Activated T-cell treated with anti-CD3 and anti-CD28 coated beads for 48 hours (primary cell): ENCODE data around the gene CREB3L2.
"Not testable (repeated sequence)": the region's sequence is repeated elsewhere in the genome, so short reads cannot be mapped to it uniquely, and the experiment has no call there.

ENCODE experiments used
- DNase-seq: peaks from one replicate; pipeline ENCODE4 v3.0.0-alpha.2; 2020; ENCODE audit warnings: low read depth

The CREB3L2 gene

GRCh38 chr7:137835486-137836112 is 166.3 kb downstream of the CREB3L2 start:
- DNase-seq = no peak

- DNase-seq = no peak
These were observed 167.3 kb downstream of the CREB3L2 start for GRCh38 chr7:137834552-137834951.

- DNase-seq = not testable (repeated sequence)
These were observed 168.9 kb downstream of the CREB3L2 start for GRCh38 chr7:137832990-137833389.

- no peak for DNase-seq
These were observed 169.5 kb downstream of the CREB3L2 start for GRCh38 chr7:137832382-137832781.

GRCh38 chr7:137831555-137831954 is 170.3 kb downstream of the CREB3L2 start:
- DNase-seq = not testable (repeated sequence)

GRCh38 chr7:137829337-137829992 is 172.4 kb downstream of the CREB3L2 start:
- DNase-seq = no peak

- no peak for DNase-seq
These were observed 173.4 kb downstream of the CREB3L2 start for GRCh38 chr7:137828456-137828855.

GRCh38 chr7:137825489-137825888 is 176.4 kb downstream of the CREB3L2 start:
- DNase-seq = no peak
